Measurements from ENCODE around the gene TRUB2. TPM values are rescaled to one million over a fixed set of nuclear protein-coding genes. Genes with fewer than 3 reads are reported as not detected.

Gene TRUB2
- total RNA-seq, 1 donor from 2014 or later, result 26.9 TPM

DNA sequence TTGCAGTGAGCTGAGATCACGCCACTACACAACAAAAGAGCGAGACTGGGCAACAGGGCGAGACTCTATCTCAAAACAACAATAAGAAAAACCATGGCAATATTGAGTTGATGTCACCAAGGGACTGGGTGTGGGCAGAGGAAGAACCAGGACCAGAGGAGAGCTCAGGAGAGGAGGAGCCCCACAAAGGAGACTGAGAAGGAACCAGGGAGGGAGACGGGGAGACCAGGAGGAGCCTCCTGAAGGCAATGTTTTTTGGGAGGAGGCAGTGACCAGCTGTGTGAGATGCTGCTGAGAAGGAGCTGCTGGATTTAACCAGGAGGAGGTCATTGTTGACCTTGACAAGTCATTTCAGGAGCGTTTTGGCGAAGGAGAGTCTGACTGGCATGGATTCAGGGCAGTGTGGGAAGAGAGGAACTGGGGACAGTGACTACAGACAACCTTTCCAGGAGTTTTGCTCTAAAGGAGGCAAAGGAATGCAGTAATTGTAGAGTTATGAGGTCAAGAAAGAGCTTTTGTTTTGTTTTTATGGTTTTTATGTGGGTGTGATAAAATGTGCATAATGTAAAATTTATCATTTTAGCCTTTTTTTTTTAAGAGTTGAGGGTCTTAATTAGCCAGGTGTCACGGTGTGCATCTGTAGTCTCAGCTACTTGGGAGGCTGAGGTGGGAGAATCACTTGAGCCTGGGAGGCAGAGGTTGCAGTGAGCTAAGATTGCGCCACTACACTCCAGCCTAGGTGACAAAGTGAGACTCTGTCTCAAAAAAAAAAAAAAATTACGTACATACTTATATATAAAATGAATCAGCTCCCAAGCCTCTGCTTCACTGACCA, 17.9 kb downstream of the TRUB2 start:
- intact Hi-C loops (cut with micrococcal nuclease), result no loop called here

DNA sequence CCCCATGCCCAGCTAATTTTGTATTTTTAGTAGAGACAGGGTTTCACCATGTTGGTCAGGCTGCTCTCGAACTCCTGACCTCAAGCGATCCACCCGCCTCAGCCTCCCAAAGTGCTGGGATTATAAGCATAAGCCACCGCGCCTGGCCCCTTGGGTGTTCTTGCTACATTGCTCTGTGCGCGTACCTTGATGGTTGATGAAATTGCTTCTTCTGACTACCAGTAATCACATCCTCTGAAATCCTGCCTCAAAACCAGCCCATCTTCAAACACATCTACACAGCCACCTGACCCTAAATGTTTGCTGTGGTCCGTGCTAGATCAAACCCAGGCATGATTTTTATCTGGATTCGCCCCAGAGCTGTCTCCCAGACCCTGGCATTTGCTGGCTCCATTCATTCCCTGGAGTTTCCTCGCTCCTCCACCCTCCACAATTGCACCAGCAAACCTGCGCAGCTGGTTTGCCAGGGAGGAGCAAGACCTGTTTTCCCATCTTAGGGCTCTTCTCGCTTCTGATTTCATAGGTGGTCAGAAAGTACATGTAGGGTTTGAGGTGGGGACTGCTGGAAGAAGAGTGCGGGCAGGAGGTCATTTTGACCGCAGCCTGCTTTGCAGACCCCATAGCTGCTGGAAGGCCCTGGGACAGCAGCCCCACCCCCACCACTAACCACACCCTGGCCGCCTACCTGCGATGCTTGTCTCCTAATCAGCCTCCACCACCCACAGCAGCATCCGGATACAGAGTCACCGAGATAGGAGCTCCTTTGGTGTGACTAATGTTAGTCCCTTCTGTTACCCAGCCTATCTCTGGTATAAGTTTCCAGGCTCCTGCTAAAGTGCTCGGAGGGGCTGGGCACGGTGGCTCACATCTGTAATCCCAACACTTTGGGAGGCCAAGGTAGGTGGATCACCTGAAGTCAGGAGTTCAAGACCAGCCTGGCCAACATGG, 23.4 kb downstream of the TRUB2 start:
- intact Hi-C loops (cut with micrococcal nuclease), result no loop called here

DNA sequence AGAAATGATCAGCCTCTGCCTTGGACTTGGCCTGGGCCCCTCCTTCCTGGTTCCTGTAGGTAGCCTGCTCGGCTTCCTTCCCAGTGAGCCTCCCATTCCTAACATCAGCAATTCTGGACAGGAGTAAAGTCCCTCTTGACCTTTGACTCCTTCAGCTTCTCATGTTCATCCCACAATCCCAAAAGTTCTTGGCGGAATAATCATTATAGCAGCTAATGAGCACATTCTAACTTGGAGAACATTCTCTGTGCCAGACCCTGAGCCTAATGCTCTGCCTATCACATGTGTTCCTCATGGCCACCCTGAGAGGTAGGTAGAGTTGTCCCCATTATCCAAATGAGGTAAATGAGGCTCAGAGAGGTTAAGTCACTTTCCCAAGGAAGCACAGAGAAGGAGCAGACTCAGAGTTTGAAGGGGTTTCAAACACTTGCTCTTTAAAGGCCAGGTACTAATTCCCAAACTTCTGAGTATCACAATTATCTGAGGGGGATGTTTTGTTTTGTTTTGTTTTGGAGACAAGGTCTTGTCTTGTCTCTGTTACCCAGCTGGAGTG, 24.9 kb downstream of the TRUB2 start:
- intact Hi-C loops (cut with micrococcal nuclease), result no loop called here

DNA sequence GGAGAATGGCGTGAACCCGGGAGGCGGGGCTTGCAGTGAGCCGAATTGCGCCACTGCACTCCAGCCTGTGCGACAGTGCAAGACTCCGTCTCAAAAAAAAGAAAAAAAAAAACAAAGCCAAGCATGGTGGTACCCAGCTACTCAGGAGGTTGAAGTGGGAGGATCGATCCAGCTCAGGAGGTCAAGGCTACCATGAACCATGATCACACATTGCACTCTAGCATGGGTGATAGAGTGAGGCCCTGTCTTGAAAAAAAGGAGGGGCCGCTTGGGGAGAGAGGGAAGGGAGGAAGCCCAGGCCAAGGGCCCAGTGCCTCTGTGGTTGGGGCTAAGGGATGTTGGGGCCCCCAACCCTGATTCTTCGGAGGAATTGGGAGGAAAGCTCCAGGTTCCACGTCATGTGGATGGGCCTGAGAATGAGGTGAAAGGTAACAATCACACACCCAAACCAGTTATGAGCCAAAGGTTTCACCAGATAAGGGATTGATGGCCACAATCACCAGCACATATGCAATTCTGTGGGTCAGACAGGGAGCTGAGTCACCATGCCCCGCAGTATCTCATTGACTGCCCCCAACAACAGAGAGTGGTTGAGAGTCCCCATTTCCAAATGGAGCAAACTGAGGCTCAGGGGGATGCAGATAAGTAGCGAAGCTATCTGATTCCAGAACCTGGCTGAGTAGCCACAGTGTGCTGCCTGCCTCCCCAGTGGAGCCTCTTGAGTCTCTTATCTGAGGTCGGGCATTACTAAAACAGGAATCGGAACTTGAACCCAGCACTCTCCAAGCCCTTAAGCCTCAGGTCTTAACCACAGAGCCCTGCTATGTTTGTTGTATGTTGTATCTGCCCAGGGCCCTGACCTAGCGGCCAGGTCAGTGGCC, 25.7 kb downstream of the TRUB2 start:
- intact Hi-C loops (cut with micrococcal nuclease), result no loop called here

DNA sequence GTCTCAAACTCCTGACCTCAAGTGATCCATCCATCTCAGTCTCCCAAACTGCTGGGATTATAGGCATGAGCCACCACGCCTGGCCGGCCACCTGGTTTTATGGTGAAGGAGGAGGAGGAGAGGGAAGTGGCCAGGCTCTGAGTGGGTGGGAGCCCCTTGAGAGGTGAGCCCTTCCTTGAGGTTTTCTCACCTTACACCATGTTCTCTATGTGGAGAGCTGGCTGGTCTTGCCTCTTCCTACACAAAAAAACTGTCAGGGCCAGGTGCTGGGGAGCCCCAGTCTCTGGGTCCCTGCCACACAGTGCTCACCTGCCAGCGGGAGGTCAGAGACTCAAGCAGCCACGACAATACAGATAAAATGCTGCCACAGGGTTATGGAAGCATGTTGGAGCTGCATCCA, 28.1 kb downstream of the TRUB2 start:
- intact Hi-C loops (cut with micrococcal nuclease), result no loop called here

DNA sequence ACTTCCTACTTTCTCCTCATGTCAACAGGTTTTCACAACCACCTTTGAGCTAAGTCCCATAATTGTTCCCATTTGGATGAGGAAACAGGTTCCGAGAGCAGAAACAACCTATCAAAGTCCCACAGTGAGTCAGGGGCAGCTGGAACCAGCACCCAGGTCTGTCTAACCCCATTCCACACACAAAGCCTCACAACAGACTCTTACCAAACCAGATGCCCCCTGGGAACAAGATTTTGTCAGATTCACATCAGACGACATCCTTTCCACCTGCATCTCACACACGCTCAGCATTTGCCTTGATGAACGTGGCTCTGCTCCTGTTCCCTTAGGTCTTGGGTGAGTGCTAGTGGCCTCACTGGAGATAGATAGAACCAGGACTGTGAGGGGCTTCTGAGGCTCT, 29.2 kb downstream of the TRUB2 start:
- intact Hi-C loops (cut with micrococcal nuclease), result no loop called here

DNA sequence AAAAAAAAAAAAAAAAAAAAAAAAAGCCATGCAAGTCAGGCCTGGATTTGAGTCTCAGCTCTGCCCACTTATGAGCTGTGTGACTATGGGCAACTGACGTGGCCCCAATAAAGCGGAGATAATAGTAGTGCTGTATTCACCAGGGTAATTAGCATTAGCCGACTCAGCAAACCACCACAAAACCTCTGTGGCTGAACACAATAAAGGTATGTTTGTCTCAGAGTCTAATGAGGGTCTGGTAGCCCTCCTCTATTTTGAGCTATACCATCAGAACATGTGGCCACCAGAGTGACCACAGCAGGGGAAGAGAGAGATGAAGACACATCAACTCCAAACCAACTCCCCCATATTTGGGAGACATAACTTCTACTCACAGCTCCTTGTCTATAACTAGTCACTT, 30.2 kb downstream of the TRUB2 start:
- intact Hi-C loops (cut with micrococcal nuclease), result no loop called here

DNA sequence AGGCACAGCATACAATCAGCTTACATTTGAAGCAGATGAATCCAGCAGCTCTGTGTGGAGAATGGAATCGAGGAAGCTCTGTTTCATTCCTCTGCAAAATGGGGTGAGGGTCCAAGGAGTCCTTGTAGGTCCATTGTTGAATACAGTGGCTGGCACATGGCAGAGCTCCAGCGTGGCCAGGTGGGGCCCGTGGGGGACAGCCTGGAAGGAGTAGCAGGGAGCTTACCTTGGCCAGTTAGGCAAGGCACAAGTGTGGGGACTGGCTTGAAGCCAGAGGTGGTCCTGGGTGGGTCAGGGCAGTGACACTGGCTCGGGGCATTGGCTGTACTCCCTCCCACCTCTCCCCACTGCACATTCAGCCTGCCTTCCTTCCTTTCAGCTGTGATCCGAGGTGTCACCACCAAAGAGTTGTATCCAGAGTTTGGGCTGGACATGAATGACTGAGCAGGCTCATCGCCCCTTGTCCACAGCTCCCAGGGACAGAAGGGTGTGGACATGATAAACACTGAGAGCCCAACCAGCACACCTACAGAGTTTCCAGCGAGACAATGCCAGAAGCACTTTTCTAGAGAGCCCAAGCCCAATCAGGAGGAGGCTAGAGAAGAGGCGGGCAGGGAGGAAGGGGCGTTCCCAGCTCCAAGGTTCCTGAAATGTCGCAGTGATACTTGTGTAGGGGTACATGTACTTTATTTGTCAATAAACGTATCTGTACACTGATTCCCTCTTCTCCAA, 33.8 kb downstream of the TRUB2 start:
- intact Hi-C loops (cut with micrococcal nuclease), result no loop called here

DNA sequence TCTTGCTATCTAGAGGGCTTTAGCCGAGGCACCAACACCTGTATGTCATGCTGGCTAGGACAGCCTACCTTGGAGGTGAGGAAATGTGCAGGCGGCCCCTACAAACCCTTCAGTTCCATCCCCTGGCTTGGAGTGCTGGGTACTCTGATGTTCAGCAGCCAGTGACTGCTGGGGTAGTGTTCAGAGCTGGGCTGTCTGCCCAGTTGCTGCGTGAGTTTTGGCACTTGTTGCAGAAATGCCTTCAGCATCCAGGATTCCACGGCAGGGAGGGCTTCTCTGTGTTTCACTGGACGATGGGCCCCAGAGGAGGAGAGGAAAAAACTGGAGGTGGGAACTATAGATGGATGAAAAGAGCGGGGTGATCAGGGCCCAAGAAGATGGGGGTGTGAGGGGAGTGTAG, 35.8 kb downstream of the TRUB2 start:
- intact Hi-C loops (cut with micrococcal nuclease), result no loop called here

DNA sequence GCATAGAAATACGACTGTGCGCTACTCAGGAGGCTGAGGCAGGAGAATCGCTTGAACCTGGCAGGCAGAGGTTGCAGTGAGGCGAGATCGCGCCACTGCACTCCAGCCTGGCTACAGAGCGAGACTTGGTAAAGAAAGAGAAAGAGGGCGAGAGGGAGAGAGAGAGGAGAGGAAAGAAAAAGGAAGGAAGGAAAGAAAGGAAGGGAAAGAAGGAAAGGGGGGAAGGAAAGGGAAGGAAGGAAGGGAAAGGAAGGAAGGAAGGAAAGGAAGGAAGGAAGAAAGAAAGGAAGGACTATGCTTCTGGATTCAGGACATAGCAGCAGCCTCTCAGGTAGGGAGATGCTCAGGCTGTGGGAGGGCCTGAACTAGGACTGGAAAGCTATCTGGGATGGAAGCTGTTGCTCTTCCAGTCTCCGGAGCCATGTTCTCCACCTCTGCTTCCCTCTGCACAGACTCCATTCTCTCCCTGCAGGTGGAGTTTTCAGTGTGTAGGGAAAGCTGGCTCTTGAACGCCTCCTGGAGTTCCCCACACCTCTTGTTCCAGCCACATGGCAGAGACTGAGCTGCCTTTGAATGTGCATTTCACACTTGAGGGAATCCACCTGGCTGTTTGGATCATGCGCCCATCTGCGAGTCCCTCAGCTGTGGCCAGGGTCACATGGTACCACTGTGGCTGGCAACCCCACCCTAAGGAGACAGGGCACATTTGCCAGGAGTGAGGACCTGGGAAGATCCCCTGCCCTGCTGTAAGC, 37.0 kb downstream of the TRUB2 start:
- intact Hi-C loops (cut with micrococcal nuclease), result no loop called here

DNA sequence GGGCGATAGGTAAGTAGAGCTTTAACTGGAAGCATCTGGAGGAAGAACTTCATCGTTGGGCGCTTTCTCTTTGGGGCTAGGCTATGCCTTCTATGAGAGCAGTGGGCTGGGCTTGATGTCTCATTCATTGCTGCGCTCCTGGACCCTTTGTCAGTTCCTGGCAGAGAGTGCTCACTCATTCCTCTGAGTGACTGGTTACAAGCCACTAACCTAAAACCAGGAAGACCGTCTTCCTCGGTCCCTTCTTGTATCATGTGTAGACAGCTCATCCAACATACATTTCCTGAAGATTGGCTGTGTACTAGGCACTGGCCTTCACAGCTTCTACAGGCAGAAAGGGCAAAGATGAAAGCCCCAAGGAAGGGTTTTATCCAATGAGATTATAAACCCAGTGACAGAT, 39.7 kb downstream of the TRUB2 start:
- intact Hi-C loops (cut with micrococcal nuclease), result no loop called here

DNA sequence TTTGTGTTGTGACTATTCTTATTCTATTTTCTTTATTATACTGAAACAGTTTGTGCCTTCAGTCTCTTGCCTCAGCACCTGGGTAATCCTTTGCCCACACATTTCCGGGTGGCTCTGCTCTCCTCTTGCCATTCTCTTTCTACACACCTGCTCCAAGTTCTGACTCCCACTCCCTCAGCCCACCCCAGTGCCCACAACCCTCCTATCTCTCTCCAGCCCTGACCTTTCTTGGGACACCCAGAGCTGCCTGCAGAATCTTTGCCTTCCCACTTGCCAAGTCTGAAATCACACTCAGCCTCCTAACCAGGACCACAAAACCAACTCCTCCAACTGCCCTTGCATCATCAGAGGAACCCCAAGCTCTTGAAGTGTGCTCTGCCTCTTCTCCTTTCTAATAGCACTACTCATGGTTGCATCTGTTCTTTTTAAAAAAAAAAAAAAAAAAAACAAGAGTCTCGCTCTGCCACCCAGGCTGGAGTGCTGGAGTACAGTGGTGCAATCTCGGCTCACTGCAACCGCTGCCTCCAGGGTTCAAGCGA, 42.1 kb downstream of the TRUB2 start:
- intact Hi-C loops (cut with micrococcal nuclease), result no loop called here

DNA sequence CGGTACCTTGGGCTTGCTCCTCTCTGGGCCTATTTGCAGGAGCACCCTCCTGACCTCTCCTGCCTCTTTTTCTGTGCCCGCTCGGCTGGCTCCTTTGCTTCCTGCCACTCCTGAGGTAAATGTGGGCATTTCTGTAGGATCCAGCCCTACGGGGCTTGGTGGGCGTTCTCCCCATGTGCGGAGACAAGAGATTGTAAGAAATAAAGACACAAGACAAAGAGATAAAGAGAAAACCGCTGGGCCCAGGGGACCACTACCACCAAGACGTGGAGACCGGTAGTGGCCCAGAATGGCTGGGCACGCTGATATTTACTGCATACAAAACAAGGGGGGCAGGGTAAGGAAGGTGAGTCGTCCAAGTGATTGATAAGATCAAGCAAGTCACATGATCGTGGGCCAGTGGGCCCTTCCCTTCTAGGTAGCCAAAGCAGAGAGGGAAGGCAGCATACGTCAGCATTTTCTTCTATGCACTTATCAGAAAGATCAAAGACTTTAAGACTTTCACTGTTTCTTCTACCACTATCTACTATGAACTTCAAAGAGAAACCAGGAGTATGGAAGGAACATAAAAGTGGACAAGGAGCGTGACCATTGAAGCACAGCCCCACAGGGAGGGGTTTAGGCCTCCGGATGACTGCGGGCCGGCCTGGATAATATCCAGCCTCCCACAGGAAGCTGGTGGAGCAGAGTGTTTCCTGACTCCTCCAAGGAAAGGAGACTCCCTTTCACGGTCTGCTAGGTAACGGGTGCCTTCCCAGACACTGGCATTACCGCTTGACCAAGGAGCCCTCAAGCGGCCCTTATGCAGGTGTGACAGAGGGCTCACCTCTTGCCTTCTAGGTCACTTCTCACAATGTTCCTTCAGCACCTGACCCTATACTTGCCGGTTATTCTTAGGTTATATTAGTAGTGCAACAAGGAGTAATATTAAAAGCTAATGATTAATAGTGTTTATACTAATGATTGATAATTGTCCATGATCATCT, 42.9 kb downstream of the TRUB2 start:
- intact Hi-C loops (cut with micrococcal nuclease), result loop anchor here (5.0 to 10.0 kb wide), 6 partner anchors 77 to 827 kb away; partner anchors contain the start of genes DNM1, DPM2, LRSAM1 and MIGA2

DNA sequence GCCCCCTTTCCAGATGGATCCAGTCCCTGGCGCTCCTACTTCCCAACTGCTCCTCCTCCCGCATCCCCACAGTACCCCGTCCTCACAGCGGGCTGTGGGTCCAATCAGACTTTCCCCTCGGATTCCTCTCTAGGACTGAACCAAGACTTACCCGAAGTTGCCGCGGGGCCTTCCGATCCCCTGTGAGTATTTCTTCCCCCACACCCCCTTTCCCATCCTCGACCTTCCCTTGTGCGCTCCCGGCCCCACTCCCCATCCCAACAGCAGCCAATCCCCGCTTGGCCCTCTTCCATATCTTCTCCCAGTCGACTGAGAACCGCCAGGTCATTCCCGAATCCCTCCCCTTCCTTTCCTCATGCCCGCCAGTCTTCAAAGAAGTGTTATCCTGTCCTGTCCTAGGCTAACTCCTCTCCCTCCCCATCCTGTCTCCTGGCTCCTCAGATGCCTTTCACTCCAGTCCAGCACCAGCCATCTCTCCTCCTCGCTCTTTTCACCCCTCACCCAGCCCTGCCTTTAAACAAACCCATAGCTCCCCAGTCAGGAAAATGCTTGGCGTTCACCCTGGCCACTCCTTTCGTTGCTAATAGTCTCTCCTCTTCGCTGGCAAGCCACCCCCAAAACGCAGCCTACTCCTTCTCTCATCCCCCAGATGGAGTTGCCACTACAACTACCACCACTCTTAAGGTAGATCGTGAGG, 45.5 kb downstream of the TRUB2 start:
- intact Hi-C loops (cut with micrococcal nuclease), result loop anchor here (1.0 to 10.0 kb wide), 11 partner anchors 26 to 824 kb away; partner anchors contain the start of genes COQ4, DNM1, DPM2 and LRSAM1

DNA sequence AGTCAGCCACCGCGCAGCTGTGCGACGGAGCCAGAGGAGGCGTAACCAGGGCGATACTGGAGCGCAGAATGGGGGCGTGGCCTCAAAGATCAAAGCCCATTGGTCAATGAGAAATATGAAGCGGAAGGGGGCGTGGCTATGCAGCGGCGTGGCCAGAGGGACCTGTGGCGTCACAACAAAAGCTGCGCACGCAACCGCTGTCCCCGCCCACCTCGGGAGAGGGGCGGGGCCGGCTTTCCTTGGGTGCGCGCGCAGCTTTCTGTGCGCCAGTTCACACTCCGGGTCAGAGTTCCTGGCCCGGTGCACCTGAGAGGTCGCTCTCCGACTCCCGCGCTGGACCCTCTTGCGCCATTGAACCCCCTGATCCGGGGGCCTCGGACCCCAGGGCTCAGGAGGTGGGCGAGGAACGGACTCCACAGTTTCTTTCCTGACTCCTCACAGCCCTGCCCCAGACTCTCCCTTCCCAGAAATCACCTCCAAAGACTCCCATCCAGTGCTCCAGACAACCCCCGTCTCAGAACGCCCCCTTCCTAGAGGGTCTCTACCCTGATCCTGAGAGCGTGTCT, 46.2 kb downstream of the TRUB2 start, which contains the start of gene SWI5:
Gene SWI5, plus strand, starts transcription at position 269 of the 566 bp plus-strand sequence.
- intact Hi-C loops (cut with micrococcal nuclease), result loop anchor here (1.0 to 10.0 kb wide), 11 partner anchors 26 to 824 kb away; partner anchors contain the start of genes COQ4, DNM1, DPM2 and LRSAM1

DNA sequence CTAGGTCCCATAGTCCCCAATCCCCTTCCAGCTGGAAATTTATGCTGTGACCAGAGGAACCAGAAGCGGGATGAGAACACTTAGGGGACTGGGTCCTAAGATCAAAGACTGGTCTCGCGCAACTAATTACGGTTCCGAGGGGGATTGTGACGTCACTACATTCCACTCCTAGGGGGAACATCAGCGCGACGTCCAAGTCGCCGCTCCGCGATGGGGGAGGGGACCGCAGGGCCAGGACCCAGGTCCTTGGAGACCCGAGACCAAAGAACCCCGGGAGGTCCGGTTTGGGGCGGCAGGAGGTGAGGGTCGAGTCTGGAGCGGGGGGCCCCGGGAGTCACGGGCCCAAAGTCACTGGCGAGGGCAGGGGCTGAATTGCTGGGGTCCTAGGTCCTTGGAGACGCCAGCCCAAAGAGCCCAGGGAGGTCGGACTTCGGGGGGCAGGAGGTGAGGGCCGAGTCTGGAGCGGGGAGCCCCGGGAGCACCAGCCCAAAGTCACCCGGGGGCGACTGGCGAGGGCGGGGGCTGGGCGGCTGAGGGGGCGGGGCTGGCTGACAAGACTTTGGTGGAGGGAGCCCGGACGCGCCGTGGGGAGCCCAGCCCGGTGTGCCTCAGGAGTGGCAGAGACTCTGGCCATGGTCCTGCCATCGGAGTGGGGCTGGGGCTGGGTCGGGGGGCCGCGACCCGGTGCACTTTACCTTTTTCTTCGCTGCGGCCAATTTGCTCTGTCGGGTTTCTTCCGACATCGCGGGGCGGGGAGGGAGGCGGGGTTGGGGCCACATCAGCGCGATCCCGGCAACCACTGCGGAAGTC, 46.8 kb downstream of the TRUB2 start, which contains the start of gene GOLGA2:
Gene GOLGA2, minus strand, starts transcription at position 810 of the 810 bp plus-strand sequence. Its CDS starts 31 bp downstream, at position 779.
- intact Hi-C loops (cut with micrococcal nuclease), result loop anchor here (1.0 to 10.0 kb wide), 11 partner anchors 25 to 823 kb away; partner anchors contain the start of genes COQ4, DNM1, DPM2 and LRSAM1

Measured in T-helper 2 cell treated with Interferon-gamma antibody and Interleukin-4, amounts not matched to agents 100 ng/mL and 5 ng/mL, for 36 hours (primary cell).